GM23338 (cell line): ENCODE results near the gene SOST. TPM values are rescaled to one million over a fixed set of nuclear protein-coding genes. Genes with fewer than 3 reads are reported as not detected.

Experiments
- ATAC-seq: fragments of 200-7000 bp; cut with Tn5 transposase; 3 replicates; pipeline ENCODE4 v1.9.1; 2020
- DNase-seq: peaks from one replicate; pipeline ENCODE4 v3.0.0-alpha.2; 2015; ENCODE audit warnings: low spot score
- H2AFZ ChIP-seq: fragments of 200-600 bp; sonication (generic); 2 replicates; pipeline ENCODE4 v1.8.0; 2016; ENCODE audit warnings: antibody characterized with exemption, mild to moderate bottlenecking, moderate library complexity
- H3F3A ChIP-seq: fragments of 200-600 bp; sonication (generic); replicated peaks from 2 replicates; pipeline ENCODE4 v1.8.0; 2017; ENCODE audit warnings: antibody characterized with exemption, mixed run types, low read depth
- H3K27ac ChIP-seq: fragments of 200-600 bp; sonication (generic); 2 replicates; pipeline ENCODE4 v1.6.1; 2016; ENCODE audit warnings: low read depth
- H3K27me3 ChIP-seq: fragments of 200-600 bp; sonication (generic); 2 replicates; pipeline ENCODE4 v1.8.0; 2016; ENCODE audit warnings: mild to moderate bottlenecking, mixed run types, moderate library complexity; ENCODE audit not compliant: insufficient read depth
- H3K36me3 ChIP-seq: fragments of 200-600 bp; sonication (generic); 2 replicates; pipeline ENCODE4 v1.8.0; 2016; ENCODE audit warnings: mild to moderate bottlenecking; ENCODE audit not compliant: insufficient read depth
- H3K4me1 ChIP-seq: fragments of 200-600 bp; sonication (generic); 2 replicates; pipeline ENCODE4 v1.8.0; 2016; ENCODE audit warnings: mild to moderate bottlenecking, moderate library complexity; ENCODE audit not compliant: insufficient read depth
- H3K4me2 ChIP-seq: fragments of 200-600 bp; sonication (generic); 2 replicates; pipeline ENCODE4 v1.7.1; 2017; ENCODE audit warnings: mixed run types
- H3K4me3 ChIP-seq: fragments of 200-600 bp; sonication (generic); 2 replicates; pipeline ENCODE4 v1.6.1; 2016; ENCODE audit warnings: mixed run types
- H3K79me2 ChIP-seq: fragments of 200-600 bp; sonication (generic); replicated peaks from 2 replicates; pipeline ENCODE4 v1.8.0; 2017; ENCODE audit warnings: mild to moderate bottlenecking; ENCODE audit not compliant: insufficient read depth
- H3K9me2 ChIP-seq: fragments of 200-600 bp; sonication (generic); 2 replicates; pipeline ENCODE4 v1.8.0; 2017; ENCODE audit not compliant: insufficient read depth
- H4K20me1 ChIP-seq: fragments of 200-600 bp; sonication (generic); replicated peaks from 2 replicates; pipeline ENCODE4 v1.8.0; 2017; ENCODE audit warnings: mild to moderate bottlenecking; ENCODE audit not compliant: insufficient read depth
- H3K27ac Mint-ChIP-seq: 2 replicates; pipeline ENCODE4 v1.8.0; 2020; ENCODE audit warnings: inconsistent platforms, mild to moderate bottlenecking, moderate library complexity, mixed read lengths
- H3K27me3 Mint-ChIP-seq: 3 replicates; pipeline ENCODE4 v1.8.0; 2022; ENCODE audit warnings: low read depth, mild to moderate bottlenecking, moderate library complexity, mixed read lengths, inconsistent platforms; ENCODE audit not compliant: insufficient read depth, poor library complexity
- H3K36me3 Mint-ChIP-seq: 3 replicates; pipeline ENCODE4 v1.8.0; 2021; ENCODE audit warnings: low read depth, mild to moderate bottlenecking, inconsistent platforms, moderate library complexity, mixed read lengths
- H3K4me1 Mint-ChIP-seq: 3 replicates; pipeline ENCODE4 v1.8.0; 2020; ENCODE audit warnings: mild to moderate bottlenecking, inconsistent platforms, mixed read lengths
- H3K4me3 Mint-ChIP-seq: 3 replicates; pipeline ENCODE4 v1.8.0; 2021; ENCODE audit warnings: moderate library complexity, mild to moderate bottlenecking, inconsistent platforms, mixed read lengths
- H3K9me3 Mint-ChIP-seq: 3 replicates; pipeline ENCODE4 v1.8.0; 2020; ENCODE audit warnings: moderate library complexity, mild to moderate bottlenecking, inconsistent platforms, mixed read lengths
- CTCF ChIP-seq, 2 experiments: fragments of 200-600 bp in 1 of 2; sonication (generic) in 1 of 2; conservative IDR thresholded peaks; 2 replicates each; pipeline versions ENCODE4 v1.5.1 to v1.6.1; 2016 to 2017; ENCODE audit warnings: antibody characterized with exemption in 2 of 2, low read depth in 2 of 2, mild to moderate bottlenecking in 2 of 2, moderate library complexity in 1 of 2
- ETS1 ChIP-seq: IDR thresholded peaks from 2 replicates; pipeline ENCODE4 v1.6.1; 2016; ENCODE audit warnings: antibody characterized with exemption
- EZH2 ChIP-seq: fragments of 200-600 bp; sonication (generic); IDR thresholded peaks from one replicate; pipeline ENCODE4 v1.8.0; 2017; ENCODE audit warnings: antibody characterized with exemption, mild to moderate bottlenecking, low read depth; ENCODE audit not compliant: unreplicated experiment
- JUNB ChIP-seq: IDR thresholded peaks from one replicate; pipeline ENCODE4 v1.6.1; 2016; ENCODE audit warnings: antibody characterized with exemption; ENCODE audit not compliant: unreplicated experiment
- POLR2AphosphoS5 ChIP-seq: IDR thresholded peaks from 2 replicates; pipeline ENCODE4 v1.6.1; 2016; ENCODE audit warnings: antibody characterized with exemption, low read depth
- STAT1 ChIP-seq: IDR thresholded peaks from one replicate; pipeline ENCODE4 v1.6.1; 2016; ENCODE audit warnings: antibody characterized with exemption; ENCODE audit not compliant: unreplicated experiment
- ZNF331 ChIP-seq: fragments of 250-450 bp; sonication (Bioruptor Pico); IDR thresholded peaks from 2 replicates; pipeline ENCODE4 v1.5.0; 2020; ENCODE audit warnings: low read depth, mild to moderate bottlenecking, moderate library complexity
- ZNF462 ChIP-seq: fragments of 250-450 bp; sonication (Bioruptor Pico); IDR thresholded peaks from 2 replicates; pipeline ENCODE4 v1.5.0; 2020; ENCODE audit warnings: mild to moderate bottlenecking, moderate library complexity
- polyA plus RNA-seq: library from polyadenylated mRNA; unstranded; fragments of >200 nt; fragmentation: Nextera tagmentation; extraction: Ambion mirVana; gene quantifications from 2 replicates; pipeline ENCODE4 v1.2.1, GENCODE V29; 2016
- total RNA-seq: library from RNA; depleted of rRNA; stranded (reverse); fragments of >200 nt; shearing (Covaris generic); gene quantifications from 2 replicates; pipeline ENCODE4 v1.2.3, GENCODE V29; 2014

The SOST gene
- total and polyA plus RNA-seq, 2 experiments from 2014 or later, result not detected

GRCh38 chr17:43784068-43784467 lies 25.5 kb upstream of the SOST start:
- Mint-ChIP-seq H3K9me3 (no peaks in the 10 kb centered on the region), H3K4me3 (no peak overlapping the region), H3K4me1 (peaks cover 7% of the 10 kb centered on the region; the same call in 2 of the 3 replicates), H3K36me3 (no peaks in the 10 kb centered on the region), H3K27ac (no peak overlapping the region), H3K27me3 (peaks cover 15% of the 10 kb centered on the region)
- Histone ChIP-seq H3K27me3 (peaks cover 21% of the 10 kb centered on the region), H3K4me3 (no peak overlapping the region), H3K9me2 (no peaks in the 10 kb centered on the region), H4K20me1 (no peaks in the 10 kb centered on the region), H2AFZ (no peak overlapping the region), H3K79me2 (no peaks in the 10 kb centered on the region), H3K4me2 (no peak overlapping the region), H3K36me3 (no peaks in the 10 kb centered on the region), H3K4me1 (peaks cover 5% of the 10 kb centered on the region), H3K27ac (no peak overlapping the region), H3F3A (no peaks in the 10 kb centered on the region)
- ATAC-seq (no peak), DNase-seq (no peak)
- no peak for TF ChIP-seq STAT1
- no peak for TF ChIP-seq CTCF (conservative IDR thresholded peaks at IDR 0.05; ENCODE audit: low read depth in 2 of 2)
- TF ChIP-seq ZNF331 (CRISPR knock-in tag), result no peak
- no peak for TF ChIP-seq POLR2AphosphoS5
- no peak for TF ChIP-seq EZH2
- TF ChIP-seq JUNB, result no peak
- TF ChIP-seq ZNF462 (CRISPR knock-in tag), result no peak
- no peak for TF ChIP-seq ETS1
